OCI-LY1 (cell line): ENCODE data around the gene XRN1.

Source experiments
- H2AFZ ChIP-seq: fragments of 200-600 bp; sonication (generic), shearing (Covaris generic); 2 replicates; pipeline ENCODE4 v1.6.0; 2014; ENCODE audit warnings: antibody characterized with exemption, mild to moderate bottlenecking, low read length
- H3F3A ChIP-seq: fragments of 200-600 bp; sonication (generic), shearing (Covaris generic); 2 replicates; pipeline ENCODE4 v1.6.0; 2014; ENCODE audit warnings: mild to moderate bottlenecking, antibody characterized with exemption, low read length, moderate library complexity; ENCODE audit not compliant: insufficient read depth
- H3K27ac ChIP-seq: fragments of 200-600 bp; sonication (generic); 2 replicates; pipeline ENCODE4 v1.5.1; 2014; ENCODE audit warnings: low read length, mixed run types, mild to moderate bottlenecking, low read depth; ENCODE audit not compliant: poor library complexity, severe bottlenecking
- H3K27me3 ChIP-seq: fragments of 200-600 bp; sonication (generic); 2 replicates; pipeline ENCODE4 v1.6.0; 2014; ENCODE audit warnings: antibody characterized with exemption, mild to moderate bottlenecking, low read length, moderate library complexity; ENCODE audit not compliant: insufficient read depth
- H3K36me3 ChIP-seq: fragments of 200-600 bp; sonication (generic); 2 replicates; pipeline ENCODE4 v1.6.1; 2014; ENCODE audit warnings: mild to moderate bottlenecking, antibody characterized with exemption, low read length, moderate library complexity, mixed read lengths; ENCODE audit not compliant: insufficient read depth
- H3K4me1 ChIP-seq: fragments of 200-600 bp; sonication (generic); 2 replicates; pipeline ENCODE4 v1.5.1; 2014; ENCODE audit warnings: mild to moderate bottlenecking, low read length, moderate library complexity; ENCODE audit not compliant: insufficient read depth, severe bottlenecking
- H3K4me2 ChIP-seq: fragments of 200-600 bp; sonication (generic), shearing (Covaris generic); 2 replicates; pipeline ENCODE4 v1.6.1; 2014; ENCODE audit warnings: low read length
- H3K4me3 ChIP-seq: fragments of 200-600 bp; sonication (generic); 2 replicates; pipeline ENCODE4 v1.5.1; 2014; ENCODE audit warnings: low read length, low read depth, mild to moderate bottlenecking, mixed read lengths; ENCODE audit not compliant: poor library complexity, severe bottlenecking
- H3K79me2 ChIP-seq: fragments of 200-600 bp; shearing (Covaris generic); 2 replicates; pipeline ENCODE4 v1.6.1; 2016; ENCODE audit warnings: mixed run types, low read length, mixed read lengths; ENCODE audit not compliant: insufficient read depth
- H3K9ac ChIP-seq: fragments of 200-600 bp; sonication (generic), shearing (Covaris generic); 2 replicates; pipeline ENCODE4 v1.6.1; 2014; ENCODE audit warnings: mild to moderate bottlenecking, low read length, mixed read lengths
- H3K9me2 ChIP-seq: fragments of 200-600 bp; sonication (generic), shearing (Covaris generic); 2 replicates; pipeline ENCODE4 v1.6.1; 2014; ENCODE audit warnings: low read depth, mild to moderate bottlenecking, low read length, mixed read lengths
- H3K9me3 ChIP-seq: fragments of 200-600 bp; shearing (Covaris generic); 2 replicates; pipeline ENCODE4 v1.6.1; 2014; ENCODE audit warnings: low read length, mixed read lengths
- H4K20me1 ChIP-seq: fragments of 200-600 bp; sonication (generic), shearing (Covaris generic); 2 replicates; pipeline ENCODE4 v1.6.0; 2016; ENCODE audit warnings: mild to moderate bottlenecking, low read length; ENCODE audit not compliant: insufficient read depth
- CTCF ChIP-seq: fragments of 200-600 bp; sonication (generic), shearing (Covaris generic); IDR thresholded peaks from 2 replicates; pipeline ENCODE4 v1.5.1; 2017; ENCODE audit warnings: mild to moderate bottlenecking, antibody characterized with exemption, low read length, moderate library complexity, mixed read lengths
- EZH2 ChIP-seq: fragments of 200-600 bp; sonication (generic), shearing (Covaris generic); IDR thresholded peaks from 2 replicates; pipeline ENCODE4 v1.8.0; 2017; ENCODE audit warnings: borderline replicate concordance, mixed run types, mild to moderate bottlenecking, antibody characterized with exemption, low read length, moderate library complexity, mixed read lengths

Gene XRN1

GRCh38 chr3:142273501-142273900 is 174.3 kb downstream of the XRN1 start:
- no peaks in the 10 kb centered on the region for H3K9me2 ChIP-seq
- no peak overlapping the region for H3K9ac ChIP-seq
- no peaks in the 10 kb centered on the region for H3K4me1 ChIP-seq
- H3K4me3 ChIP-seq, result no peak overlapping the region
- H3K27ac ChIP-seq, result no peak overlapping the region
- no peaks in the 10 kb centered on the region for H4K20me1 ChIP-seq
- no peak overlapping the region for H3K4me2 ChIP-seq
- H3K36me3 ChIP-seq, result no peaks in the 10 kb centered on the region
- H3K9me3 ChIP-seq, result no peaks in the 10 kb centered on the region
- no peaks in the 10 kb centered on the region; the same call in 1 of the 2 replicates for H3F3A ChIP-seq
- no peak for TF ChIP-seq EZH2
- no peak for TF ChIP-seq CTCF
- no peaks in the 10 kb centered on the region for H3K79me2 ChIP-seq
- H3K27me3 ChIP-seq, result no peaks in the 10 kb centered on the region
- H2AFZ ChIP-seq, result no peak overlapping the region

- Histone ChIP-seq H4K20me1 (no peaks in the 10 kb centered on the region), H3K4me3 (no peak overlapping the region), H3K27me3 (no peaks in the 10 kb centered on the region), H3K27ac (no peak overlapping the region), H3K4me1 (no peaks in the 10 kb centered on the region), H3F3A (no peaks in the 10 kb centered on the region; the same call in 1 of the 2 replicates), H3K79me2 (no peaks in the 10 kb centered on the region), H3K9me3 (no peaks in the 10 kb centered on the region), H3K4me2 (no peak overlapping the region), H3K36me3 (no peaks in the 10 kb centered on the region), H3K9me2 (no peaks in the 10 kb centered on the region), H2AFZ (no peak overlapping the region), H3K9ac (no peak overlapping the region)
- no peak for TF ChIP-seq CTCF
- no peak for TF ChIP-seq EZH2
Observed at GRCh38 chr3:142272200-142272891, 175.5 kb downstream of the XRN1 start.

- Histone ChIP-seq H3K9me2 (no peaks in the 10 kb centered on the region), H3K4me1 (no peaks in the 10 kb centered on the region), H3K36me3 (no peaks in the 10 kb centered on the region), H3F3A (no peaks in the 10 kb centered on the region; the same call in 1 of the 2 replicates), H4K20me1 (no peaks in the 10 kb centered on the region), H3K9ac (no peak overlapping the region), H3K4me2 (no peak overlapping the region), H3K79me2 (no peaks in the 10 kb centered on the region), H3K27me3 (no peaks in the 10 kb centered on the region), H2AFZ (no peak overlapping the region), H3K27ac (no peak overlapping the region), H3K9me3 (no peaks in the 10 kb centered on the region), H3K4me3 (no peak overlapping the region)
- TF ChIP-seq CTCF, result no peak; the same call in 1 of the 2 replicates
Observed at GRCh38 chr3:142270407-142270806, 177.4 kb downstream of the XRN1 start.
